Neural cell (in vitro differentiated cells): Measurements from ENCODE around the gene RRP7A. TPM values are rescaled to one million over a fixed set of nuclear protein-coding genes. Genes with fewer than 3 reads are reported as not detected.

Source experiments
- H2AFZ ChIP-seq: fragments of 200-600, 300-800 bp; sonication (generic), shearing (Covaris generic); 2 replicates; pipeline ENCODE4 v1.6.0; 2014; ENCODE audit warnings: low read depth, mild to moderate bottlenecking, antibody characterized with exemption, low read length, moderate library complexity
- H3F3A ChIP-seq: fragments of 200-600 bp; shearing (Covaris generic); 2 replicates; pipeline ENCODE4 v1.6.1; 2016; ENCODE audit warnings: mild to moderate bottlenecking, moderate library complexity, mixed read lengths, antibody characterized with exemption, low read length; ENCODE audit not compliant: insufficient read depth, poor library complexity, severe bottlenecking
- H3K27ac ChIP-seq: fragments of 200-600, 300-800 bp; sonication (generic), shearing (Covaris generic); 2 replicates; pipeline ENCODE4 v1.5.1; 2014; ENCODE audit warnings: mild to moderate bottlenecking, low read length, moderate library complexity
- H3K27me3 ChIP-seq: fragments of 300-800, 200-600 bp; sonication (generic), shearing (Covaris generic); 2 replicates; pipeline ENCODE4 v1.6.0; 2014; ENCODE audit warnings: mild to moderate bottlenecking, low read depth, low read length, moderate library complexity; ENCODE audit not compliant: insufficient read depth
- H3K36me3 ChIP-seq: fragments of 300-800, 200-600 bp; sonication (generic), shearing (Covaris generic); 2 replicates; pipeline ENCODE4 v1.5.1; 2014; ENCODE audit warnings: mild to moderate bottlenecking, antibody characterized with exemption, low read length, moderate library complexity; ENCODE audit not compliant: insufficient read depth
- H3K4me2 ChIP-seq: fragments of 300-800, 200-600 bp; sonication (generic), shearing (Covaris generic); 2 replicates; pipeline ENCODE4 v1.6.0; 2014; ENCODE audit warnings: mild to moderate bottlenecking, low read length
- H3K4me3 ChIP-seq: fragments of 300-800, 200-600 bp; sonication (generic), shearing (Covaris generic); 2 replicates; pipeline ENCODE4 v1.5.1; 2014; ENCODE audit warnings: mild to moderate bottlenecking, low read length, moderate library complexity
- H3K79me2 ChIP-seq: fragments of 200-600 bp; shearing (Covaris generic); replicated peaks from 2 replicates; pipeline ENCODE4 v1.6.0; 2014; ENCODE audit warnings: mild to moderate bottlenecking, low read length, moderate library complexity; ENCODE audit not compliant: insufficient read depth
- H3K9ac ChIP-seq: fragments of 300-800, 200-600 bp; sonication (generic), shearing (Covaris generic); 2 replicates; pipeline ENCODE4 v1.6.1; 2016; ENCODE audit warnings: mild to moderate bottlenecking, low read length, mixed read lengths
- H3K9me2 ChIP-seq: fragments of 200-600 bp; shearing (Covaris generic); 2 replicates; pipeline ENCODE4 v1.6.1; 2016; ENCODE audit warnings: mild to moderate bottlenecking, low read length, mixed read lengths; ENCODE audit not compliant: insufficient read depth
- H3K9me3 ChIP-seq: fragments of 200-600, 300-800 bp; sonication (generic), shearing (Covaris generic); 2 replicates; pipeline ENCODE4 v1.6.1; 2016; ENCODE audit warnings: mild to moderate bottlenecking, mixed run types, low read length, moderate library complexity, mixed read lengths
- H4K20me1 ChIP-seq: fragments of 200-600 bp; shearing (Covaris generic); 2 replicates; pipeline ENCODE4 v1.6.1; 2016; ENCODE audit warnings: mild to moderate bottlenecking, mixed run types; ENCODE audit not compliant: insufficient read depth
- EP300 ChIP-seq: fragments of 450-650 bp; conservative IDR thresholded peaks from 2 replicates; pipeline ENCODE4 v1.6.1; 2014; ENCODE audit warnings: antibody characterized with exemption, mild to moderate bottlenecking, moderate library complexity; ENCODE audit not compliant: poor library complexity, severe bottlenecking
- EZH2 ChIP-seq: fragments of 200-600, 300-800 bp; shearing (Covaris generic), sonication (generic); IDR thresholded peaks from 2 replicates; pipeline ENCODE4 v1.6.1; 2014; ENCODE audit warnings: antibody characterized with exemption, low read length, borderline replicate concordance, mild to moderate bottlenecking; ENCODE audit not compliant: insufficient read depth, poor library complexity, severe bottlenecking
- MXI1 ChIP-seq: fragments of 450-650 bp; conservative IDR thresholded peaks from 2 replicates; pipeline ENCODE4 v1.6.1; 2014; ENCODE audit warnings: antibody characterized with exemption, mild to moderate bottlenecking; ENCODE audit not compliant: poor library complexity, severe bottlenecking
- POLR2AphosphoS5 ChIP-seq: IDR thresholded peaks from 2 replicates; pipeline ENCODE4 v1.6.1; 2012
- RAD21 ChIP-seq: fragments of 450-650 bp; conservative IDR thresholded peaks from 2 replicates; pipeline ENCODE4 v1.6.1; 2014; ENCODE audit warnings: antibody characterized with exemption, mild to moderate bottlenecking, moderate library complexity
- SMC3 ChIP-seq: fragments of 450-650 bp; conservative IDR thresholded peaks from 2 replicates; pipeline ENCODE4 v1.6.1; 2014; ENCODE audit warnings: antibody characterized with exemption, mild to moderate bottlenecking, moderate library complexity; ENCODE audit not compliant: poor library complexity
- TAF1 ChIP-seq: IDR thresholded peaks from 2 replicates; pipeline ENCODE4 v1.6.1; 2012; ENCODE audit warnings: low read depth
- polyA plus RNA-seq: library from polyadenylated mRNA; depleted of rRNA; stranded (reverse); fragments of >200 nt; gene quantifications from 2 replicates; pipeline ENCODE4 v1.2.3, GENCODE V29; 2014
- TF ChIP-seq, protein P1 (sequence below): fragments of 450-650 bp; IDR thresholded peaks from 2 replicates; pipeline ENCODE4 v1.5.1; 2014; ENCODE audit warnings: antibody characterized with exemption, mild to moderate bottlenecking, moderate library complexity; ENCODE audit not compliant: poor library complexity, severe bottlenecking
- TF ChIP-seq, protein P2 (sequence below): IDR thresholded peaks from 2 replicates; pipeline ENCODE4 v1.6.1; 2012; ENCODE audit warnings: borderline replicate concordance

The RRP7A gene
- polyA plus RNA-seq, 1 donor from 2014 or later = 27.8 TPM

DNA sequence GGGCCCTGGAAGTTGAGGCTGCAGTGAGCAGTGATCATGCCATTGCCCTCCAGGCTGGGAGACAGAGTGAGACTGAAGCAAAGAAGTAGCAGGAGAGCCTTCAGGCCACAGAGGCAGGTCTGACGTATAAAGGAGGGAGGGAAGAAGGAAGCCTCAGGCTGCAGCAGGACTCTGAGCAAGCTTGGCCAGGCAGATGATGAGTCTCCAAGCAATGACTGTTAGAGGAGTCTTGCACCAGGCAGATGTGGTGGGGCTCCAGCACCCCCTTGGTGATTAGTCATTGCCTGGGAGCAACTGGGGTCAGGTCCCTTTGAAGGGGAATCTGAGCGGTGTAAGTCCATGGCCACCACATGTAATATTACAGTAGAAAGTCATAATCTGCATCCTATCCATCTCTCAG, 50.8 kb downstream of the RRP7A start:
- H3K79me2 ChIP-seq = no peaks in the 10 kb centered on the region
- no peak overlapping the region for H3K4me3 ChIP-seq
- H2AFZ ChIP-seq = no peak overlapping the region
- no peaks in the 10 kb centered on the region for H4K20me1 ChIP-seq
- no peaks in the 10 kb centered on the region for H3K9me2 ChIP-seq
- H3K36me3 ChIP-seq = no peaks in the 10 kb centered on the region
- no peak overlapping the region for H3K9ac ChIP-seq
- H3K27me3 ChIP-seq = no peaks in the 10 kb centered on the region
- no peak for TF ChIP-seq MXI1
- TF ChIP-seq, protein P1, sequence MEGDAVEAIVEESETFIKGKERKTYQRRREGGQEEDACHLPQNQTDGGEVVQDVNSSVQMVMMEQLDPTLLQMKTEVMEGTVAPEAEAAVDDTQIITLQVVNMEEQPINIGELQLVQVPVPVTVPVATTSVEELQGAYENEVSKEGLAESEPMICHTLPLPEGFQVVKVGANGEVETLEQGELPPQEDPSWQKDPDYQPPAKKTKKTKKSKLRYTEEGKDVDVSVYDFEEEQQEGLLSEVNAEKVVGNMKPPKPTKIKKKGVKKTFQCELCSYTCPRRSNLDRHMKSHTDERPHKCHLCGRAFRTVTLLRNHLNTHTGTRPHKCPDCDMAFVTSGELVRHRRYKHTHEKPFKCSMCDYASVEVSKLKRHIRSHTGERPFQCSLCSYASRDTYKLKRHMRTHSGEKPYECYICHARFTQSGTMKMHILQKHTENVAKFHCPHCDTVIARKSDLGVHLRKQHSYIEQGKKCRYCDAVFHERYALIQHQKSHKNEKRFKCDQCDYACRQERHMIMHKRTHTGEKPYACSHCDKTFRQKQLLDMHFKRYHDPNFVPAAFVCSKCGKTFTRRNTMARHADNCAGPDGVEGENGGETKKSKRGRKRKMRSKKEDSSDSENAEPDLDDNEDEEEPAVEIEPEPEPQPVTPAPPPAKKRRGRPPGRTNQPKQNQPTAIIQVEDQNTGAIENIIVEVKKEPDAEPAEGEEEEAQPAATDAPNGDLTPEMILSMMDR = no peak
- TF ChIP-seq EP300 = no peak
- TF ChIP-seq, protein P2, sequence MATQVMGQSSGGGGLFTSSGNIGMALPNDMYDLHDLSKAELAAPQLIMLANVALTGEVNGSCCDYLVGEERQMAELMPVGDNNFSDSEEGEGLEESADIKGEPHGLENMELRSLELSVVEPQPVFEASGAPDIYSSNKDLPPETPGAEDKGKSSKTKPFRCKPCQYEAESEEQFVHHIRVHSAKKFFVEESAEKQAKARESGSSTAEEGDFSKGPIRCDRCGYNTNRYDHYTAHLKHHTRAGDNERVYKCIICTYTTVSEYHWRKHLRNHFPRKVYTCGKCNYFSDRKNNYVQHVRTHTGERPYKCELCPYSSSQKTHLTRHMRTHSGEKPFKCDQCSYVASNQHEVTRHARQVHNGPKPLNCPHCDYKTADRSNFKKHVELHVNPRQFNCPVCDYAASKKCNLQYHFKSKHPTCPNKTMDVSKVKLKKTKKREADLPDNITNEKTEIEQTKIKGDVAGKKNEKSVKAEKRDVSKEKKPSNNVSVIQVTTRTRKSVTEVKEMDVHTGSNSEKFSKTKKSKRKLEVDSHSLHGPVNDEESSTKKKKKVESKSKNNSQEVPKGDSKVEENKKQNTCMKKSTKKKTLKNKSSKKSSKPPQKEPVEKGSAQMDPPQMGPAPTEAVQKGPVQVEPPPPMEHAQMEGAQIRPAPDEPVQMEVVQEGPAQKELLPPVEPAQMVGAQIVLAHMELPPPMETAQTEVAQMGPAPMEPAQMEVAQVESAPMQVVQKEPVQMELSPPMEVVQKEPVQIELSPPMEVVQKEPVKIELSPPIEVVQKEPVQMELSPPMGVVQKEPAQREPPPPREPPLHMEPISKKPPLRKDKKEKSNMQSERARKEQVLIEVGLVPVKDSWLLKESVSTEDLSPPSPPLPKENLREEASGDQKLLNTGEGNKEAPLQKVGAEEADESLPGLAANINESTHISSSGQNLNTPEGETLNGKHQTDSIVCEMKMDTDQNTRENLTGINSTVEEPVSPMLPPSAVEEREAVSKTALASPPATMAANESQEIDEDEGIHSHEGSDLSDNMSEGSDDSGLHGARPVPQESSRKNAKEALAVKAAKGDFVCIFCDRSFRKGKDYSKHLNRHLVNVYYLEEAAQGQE = no peak
- TF ChIP-seq SMC3 = no peak
- TF ChIP-seq RAD21 = no peak
- no peak for TF ChIP-seq EZH2
- TF ChIP-seq TAF1 = no peak
- no peak for TF ChIP-seq POLR2AphosphoS5
- H3K4me2 ChIP-seq = no peak overlapping the region
- H3K27ac ChIP-seq = no peak overlapping the region
- peaks cover 2% of the 10 kb centered on the region for H3K9me3 ChIP-seq
- no peaks in the 10 kb centered on the region for H3F3A ChIP-seq

DNA sequence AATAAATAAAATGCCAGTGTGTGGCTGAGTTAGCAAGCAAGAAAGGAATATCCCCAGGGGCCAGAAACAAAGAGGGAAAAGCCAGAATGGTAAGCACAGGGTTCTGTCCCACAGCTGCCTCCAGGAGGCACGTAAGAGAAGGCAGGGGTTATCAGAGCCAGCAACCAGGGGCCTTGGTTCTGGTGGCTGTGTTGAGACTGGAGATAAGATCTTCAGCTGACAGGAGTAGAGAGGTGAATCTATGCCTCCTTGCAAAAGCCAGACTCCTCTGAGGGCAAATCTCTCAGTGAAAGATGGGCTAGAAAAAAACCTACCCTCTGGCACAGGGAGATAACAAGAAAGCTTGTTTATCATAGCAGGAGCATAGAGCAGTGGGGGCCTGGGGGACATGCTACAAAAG, 57.6 kb downstream of the RRP7A start:
- H3K9ac ChIP-seq = no peak overlapping the region
- no peaks in the 10 kb centered on the region for H3K27me3 ChIP-seq
- H4K20me1 ChIP-seq = no peaks in the 10 kb centered on the region
- TF ChIP-seq MXI1 (no peak), TAF1 (no peak), RAD21 (no peak), EP300 (no peak), POLR2AphosphoS5 (no peak), SMC3 (no peak), EZH2 (no peak)
- TF ChIP-seq, protein P2 = no peak
- TF ChIP-seq, protein P1 = no peak
- no peaks in the 10 kb centered on the region for H3F3A ChIP-seq
- H3K36me3 ChIP-seq = no peaks in the 10 kb centered on the region
- H3K27ac ChIP-seq = no peak overlapping the region
- no peak overlapping the region for H3K4me3 ChIP-seq
- peaks cover 2% of the 10 kb centered on the region for H3K9me3 ChIP-seq
- no peaks in the 10 kb centered on the region for H3K79me2 ChIP-seq
- no peak overlapping the region for H3K4me2 ChIP-seq
- H2AFZ ChIP-seq = no peak overlapping the region
- H3K9me2 ChIP-seq = no peaks in the 10 kb centered on the region
